GM21825 (cell line): ENCODE measurements around the gene HPSE2.

Experiments
- ATAC-seq: cut with Tn5 transposase; IDR thresholded peaks from one replicate; pipeline ENCODE4 v1.9.1; 2021; ENCODE audit warnings: mild to moderate bottlenecking, moderate library complexity; ENCODE audit not compliant: unreplicated experiment

HPSE2 gene

DNA sequence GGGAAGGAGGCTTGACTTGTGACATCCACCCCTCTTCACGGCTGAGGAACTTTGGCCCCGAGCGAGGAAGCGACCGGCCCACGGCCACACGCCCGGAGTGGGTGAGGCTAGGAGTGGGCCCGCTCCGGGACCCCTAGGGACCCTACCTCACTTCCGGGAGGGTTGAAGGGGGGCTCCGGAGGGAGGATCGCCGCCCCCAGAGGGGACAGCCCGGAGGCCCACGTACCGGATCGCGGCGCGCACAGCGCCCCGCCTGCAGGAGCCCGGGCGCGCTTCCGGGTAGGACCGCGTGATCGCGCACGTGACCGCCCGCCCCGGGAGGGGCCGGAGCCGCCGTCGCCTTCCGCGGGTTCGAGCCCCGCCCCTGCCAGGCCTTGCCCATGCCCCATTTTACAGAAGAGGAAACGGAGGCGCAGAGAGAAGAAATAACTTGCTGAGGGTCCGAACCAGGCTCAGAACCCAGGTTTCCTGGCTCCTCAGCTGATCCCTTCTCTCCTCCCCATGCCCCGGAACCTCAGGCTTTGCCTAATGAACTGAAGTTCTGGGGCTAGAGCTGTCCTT is 788.9 kb downstream of the HPSE2 start, which contains the start of gene HPS1:
Gene HPS1, minus strand, starts transcription at position 275 of the 561 bp plus-strand sequence. CDS start 3,695 bp downstream, outside the sequence.
- peak; percentile 87 for ATAC-seq

DNA sequence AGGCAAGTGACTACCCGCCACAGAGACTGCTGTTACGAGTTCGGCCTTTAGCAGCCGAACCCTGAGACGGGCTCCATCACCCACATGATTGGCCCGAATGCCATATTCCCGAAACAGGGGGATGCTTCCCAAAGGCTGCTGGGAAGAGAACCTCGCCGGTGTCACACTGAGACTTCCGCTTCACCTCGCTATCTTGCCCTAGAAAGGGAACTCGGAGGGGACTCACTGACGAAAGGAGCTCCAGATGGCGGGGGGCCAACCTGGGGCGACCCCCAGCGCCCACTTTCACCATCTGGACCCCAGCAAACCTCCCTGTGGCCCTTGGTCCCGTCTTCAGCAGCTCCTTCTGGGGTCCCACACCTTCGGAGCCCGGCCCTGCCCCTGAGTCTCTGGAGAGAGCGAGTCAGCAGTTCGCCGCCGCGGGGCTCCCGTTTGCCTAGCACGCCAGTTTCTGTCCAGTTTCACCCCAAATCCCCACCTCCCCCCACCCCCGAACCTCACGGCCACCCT is 789.4 kb downstream of the HPSE2 start:
- ATAC-seq = peak; percentile 24

DNA sequence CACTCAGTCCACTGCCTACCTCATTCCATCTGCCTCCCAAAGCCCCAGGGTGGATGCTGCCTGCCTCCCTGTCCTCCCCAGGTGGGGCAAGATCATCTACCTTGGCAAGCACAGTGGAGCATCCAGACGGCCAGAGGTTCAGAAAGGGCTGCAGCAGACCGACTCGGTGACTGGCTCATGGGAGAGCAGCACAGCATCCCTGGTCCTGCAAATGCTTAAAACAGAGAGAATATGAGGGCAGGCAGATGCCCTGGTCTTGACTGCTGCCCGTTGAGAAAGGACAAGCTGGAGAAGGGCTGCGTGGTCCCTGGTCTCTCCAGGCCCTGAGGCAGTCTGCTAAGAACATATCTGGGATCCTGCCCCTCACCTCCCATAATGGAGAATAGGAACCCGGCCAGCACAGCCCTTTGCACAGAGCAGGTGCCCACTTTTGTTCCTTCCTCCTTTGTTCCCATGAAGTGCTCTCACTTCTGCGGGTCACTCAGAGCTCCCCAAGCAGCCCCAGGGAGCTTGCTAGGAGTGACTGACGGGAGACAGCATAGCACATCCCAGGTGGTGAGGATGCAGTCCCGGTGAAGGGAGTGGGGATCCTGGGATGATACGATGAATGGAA is 790.3 kb downstream of the HPSE2 start:
- no peak for ATAC-seq

DNA sequence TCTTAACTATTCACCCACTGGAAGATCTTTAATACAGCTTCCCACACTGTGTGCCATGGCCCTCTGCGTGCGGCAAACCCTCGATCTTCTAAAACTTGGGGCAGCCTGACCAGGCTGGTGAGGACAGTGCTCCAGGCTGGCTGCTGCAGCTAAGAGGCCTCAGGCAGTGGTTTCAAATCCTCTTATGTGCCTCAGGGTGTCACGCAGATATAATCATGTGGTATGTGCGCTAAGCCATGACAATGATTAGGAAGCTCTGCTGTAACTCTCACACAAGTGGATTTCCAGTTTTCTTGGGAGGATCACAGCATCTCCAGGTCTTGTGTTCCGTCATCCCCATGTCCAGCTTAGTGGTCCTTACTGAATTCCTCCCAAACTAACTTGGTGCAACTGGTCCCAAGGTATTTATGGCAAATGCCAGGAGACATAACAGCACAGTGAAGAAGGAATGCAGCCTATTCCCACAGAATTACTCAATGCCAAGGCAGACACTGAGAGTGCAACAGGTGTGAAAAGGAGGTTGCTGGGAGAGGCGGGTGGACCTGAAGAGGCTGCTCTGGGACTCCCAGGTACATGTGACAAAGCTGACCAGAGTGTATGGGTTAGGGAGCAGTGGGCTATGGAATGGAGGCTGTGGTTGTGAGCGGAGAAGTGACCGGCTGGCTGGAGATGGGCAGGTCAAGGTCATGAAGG is 791.2 kb downstream of the HPSE2 start:
- ATAC-seq = no peak

DNA sequence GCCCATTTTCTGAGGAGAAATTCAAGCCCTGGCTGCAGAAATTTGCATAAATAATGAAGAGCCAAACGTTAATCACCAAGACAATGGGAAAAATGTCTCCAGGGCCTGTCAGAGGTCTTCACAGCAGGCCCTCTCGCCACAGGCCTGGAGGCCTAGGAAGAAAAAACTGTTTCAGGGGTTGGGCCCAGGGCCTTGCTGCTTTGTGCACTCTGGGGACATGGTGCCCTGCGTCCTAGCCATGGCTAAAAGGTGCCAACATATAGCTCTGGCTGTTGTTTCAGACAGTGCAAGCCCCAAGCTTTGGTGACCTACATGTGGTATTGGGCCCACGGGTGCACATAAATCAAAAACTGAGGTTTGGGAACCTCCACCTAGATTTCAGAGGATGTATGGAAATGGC is 796.9 kb downstream of the HPSE2 start:
- no peak for ATAC-seq

DNA sequence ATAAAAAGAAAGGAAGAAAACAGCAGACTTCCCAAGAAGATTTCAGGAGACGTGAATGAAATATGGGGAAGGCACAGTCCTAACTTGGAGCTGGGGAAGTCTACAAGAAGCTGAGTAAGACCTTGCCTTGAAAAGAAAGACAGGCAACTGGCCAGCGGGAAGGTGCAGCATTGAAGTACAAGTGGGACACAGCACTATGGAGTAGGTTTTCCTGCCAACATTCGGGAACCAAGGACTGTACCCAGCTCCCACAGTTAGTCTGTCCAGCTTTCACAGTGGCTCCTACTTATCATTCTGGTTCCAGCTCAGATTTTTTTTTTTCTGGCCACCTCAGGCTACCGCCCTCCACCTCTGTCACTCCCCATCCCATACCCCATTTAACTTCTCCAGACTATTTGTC is 798.9 kb downstream of the HPSE2 start:
- ATAC-seq = no peak

DNA sequence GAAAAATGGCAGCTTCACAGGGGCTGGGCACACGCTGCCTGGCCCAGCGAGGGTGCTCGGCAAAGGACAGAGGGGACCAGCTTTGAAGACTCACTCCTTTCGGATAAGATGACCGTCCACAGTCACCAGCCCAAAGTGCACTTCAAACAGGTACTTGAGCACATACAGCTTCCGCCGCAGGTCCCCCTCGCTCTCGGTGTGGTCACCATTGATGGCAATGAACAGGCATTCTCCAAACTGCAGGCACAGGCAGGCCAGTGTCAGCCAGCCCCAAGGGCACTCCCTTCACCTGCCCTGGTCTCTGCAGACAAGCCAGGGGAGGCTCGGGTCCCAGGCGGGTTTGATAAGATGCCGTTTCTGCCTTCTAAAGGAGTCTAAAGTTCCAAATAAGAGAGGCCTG is 800.5 kb downstream of the HPSE2 start:
- no peak for ATAC-seq

DNA sequence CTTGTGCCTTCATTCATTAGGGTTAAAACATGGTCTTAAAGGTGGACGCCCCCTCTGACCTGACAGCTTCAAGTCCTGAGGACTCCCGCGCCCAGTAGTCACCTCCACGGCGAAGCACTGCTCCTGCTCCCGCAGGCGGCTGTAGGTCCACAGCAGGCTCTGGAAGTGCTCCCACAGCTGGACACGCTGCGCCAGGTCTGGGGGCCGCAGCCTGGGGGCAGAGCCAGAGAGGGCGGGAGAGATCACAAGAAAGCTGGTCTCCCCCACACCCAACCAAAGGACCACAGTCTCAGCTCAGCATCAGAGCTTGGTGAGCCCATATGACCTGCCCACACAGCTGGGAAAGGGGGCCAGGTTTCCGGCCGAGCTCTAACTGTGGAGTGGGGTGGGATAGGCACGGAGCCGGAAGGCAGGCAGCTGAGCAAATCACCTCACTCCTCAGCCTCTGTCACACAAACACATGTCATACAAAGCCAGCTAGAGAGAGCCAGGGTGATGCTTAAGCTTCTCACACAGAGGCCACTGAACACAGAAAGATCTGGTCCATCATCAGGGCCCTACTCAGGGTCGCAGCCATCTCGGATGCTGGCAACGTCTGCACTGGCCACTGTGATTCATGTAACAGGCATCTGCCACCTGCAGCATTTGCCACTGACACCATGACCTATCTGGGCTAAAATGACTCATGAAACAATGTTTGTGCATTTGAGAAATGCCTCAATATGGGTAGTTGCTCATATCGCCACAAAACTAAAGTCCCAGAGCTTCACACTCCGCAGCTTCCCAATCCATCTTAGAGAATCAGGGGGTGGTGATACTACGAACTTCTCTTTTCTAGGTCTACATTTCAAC is 801.5 kb downstream of the HPSE2 start:
- no peak for ATAC-seq

DNA sequence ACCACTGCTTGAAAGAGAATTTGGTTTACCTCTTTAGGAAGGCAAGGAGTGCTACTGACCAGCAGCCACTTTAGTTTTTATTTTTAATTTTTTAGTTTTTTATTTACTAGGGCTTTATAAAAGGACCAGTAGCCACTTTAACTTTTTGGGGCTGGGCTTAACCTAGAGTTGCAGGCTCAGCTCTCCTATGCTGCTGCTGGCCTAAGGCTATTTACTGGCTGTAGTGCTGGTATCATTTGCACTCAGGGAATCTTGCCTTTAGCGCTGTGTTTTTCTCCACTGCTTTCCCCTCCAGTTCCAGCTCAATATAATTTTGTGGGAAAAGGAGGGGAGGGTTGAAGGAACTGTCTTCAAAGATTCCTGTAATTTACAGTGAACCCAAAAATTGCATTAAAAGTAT is 802.3 kb downstream of the HPSE2 start:
- ATAC-seq = no peak

DNA sequence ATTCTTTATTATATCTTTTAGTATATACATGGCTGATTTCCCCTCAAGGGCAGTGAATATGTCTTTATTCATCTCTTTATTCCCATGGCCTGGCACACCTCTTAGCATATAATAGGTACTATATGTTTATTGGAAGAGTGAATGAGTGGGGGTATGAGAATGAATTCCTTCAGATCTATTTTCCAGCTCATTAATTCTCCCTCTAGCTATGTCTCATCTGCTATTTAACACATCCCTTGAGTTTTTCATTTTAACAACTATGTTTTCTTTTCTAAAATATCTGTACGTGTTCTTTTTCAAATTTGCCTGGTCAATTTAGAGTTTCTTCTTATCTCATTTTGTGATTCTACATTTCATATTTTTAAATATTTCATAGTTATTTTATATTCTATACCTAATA is 803.3 kb downstream of the HPSE2 start:
- ATAC-seq = no peak

DNA sequence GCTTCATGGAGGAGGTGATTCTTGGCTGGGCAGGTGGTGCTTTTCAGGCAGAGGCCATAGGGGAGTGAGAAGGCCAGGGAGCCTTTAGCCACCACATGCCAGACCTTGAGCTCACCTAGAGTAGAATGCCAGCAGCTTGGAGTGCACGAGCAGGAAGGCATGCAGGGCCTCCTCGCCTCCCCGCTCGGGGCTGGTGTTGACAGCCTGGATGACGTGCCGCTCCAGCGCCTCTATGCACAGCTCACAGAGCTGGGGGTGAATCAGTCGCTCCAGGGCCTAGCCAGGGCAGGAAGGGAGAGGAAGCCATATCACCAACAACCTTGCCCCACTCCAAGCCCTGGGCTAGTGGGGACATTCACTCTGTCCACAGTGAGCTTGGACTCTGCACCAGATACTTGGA is 804.6 kb downstream of the HPSE2 start:
- ATAC-seq = no peak

DNA sequence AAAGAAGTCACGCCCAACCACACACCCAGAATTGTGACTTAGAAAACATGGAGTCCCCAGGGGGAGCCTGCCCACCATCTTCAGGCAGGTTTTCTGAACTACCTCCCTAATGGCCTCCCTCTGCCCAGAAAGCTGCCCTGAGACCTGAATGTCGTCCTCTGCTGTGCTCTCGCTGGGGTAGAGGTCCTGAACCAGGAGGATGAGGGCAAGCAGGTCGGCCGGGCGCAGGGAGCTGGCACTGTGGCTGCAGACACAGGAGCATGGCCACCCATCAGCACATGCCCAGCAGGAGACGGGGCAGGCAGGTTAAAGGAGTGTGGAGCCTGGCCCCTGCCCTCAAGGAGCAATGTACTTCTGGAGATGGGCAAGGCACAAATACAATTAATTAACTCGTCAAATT is 805.2 kb downstream of the HPSE2 start:
- no peak for ATAC-seq

DNA sequence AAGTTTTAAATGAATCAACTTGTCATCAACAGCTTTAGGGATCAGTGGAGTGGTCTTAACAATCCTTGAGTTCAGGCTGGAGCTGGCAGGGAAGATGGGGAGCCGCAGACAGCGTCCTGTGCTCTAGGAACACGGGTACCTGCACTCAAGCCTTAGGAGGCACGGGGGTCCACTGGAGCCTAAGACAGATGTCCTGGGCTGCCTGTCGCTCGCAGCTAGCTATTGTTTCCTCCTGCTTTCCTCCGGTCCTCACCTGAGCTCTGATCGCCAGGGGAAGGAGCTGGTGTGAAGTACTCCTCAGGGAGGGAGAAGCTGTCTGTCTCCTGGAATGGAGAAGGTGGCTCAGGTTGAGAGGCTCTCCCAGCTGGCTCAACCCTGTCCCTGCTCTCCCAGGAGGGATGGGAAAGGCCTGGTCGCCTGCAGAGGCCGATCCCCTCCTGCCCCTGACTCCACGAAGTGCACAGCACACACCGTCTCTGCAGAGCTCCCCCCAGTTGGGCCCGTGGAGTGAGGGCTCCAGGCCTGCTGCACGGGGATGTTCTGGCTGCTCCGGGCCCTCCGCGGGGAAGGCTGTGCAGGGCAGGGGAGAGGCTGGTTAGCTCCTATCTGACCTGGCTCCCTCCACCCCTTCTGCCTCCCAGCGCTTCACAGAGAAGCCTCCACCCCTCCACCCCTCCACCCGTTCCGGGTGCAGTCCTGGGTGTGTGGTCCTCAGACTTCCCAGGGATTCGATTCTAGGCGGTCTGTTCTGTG is 806.2 kb downstream of the HPSE2 start:
- no peak for ATAC-seq

DNA sequence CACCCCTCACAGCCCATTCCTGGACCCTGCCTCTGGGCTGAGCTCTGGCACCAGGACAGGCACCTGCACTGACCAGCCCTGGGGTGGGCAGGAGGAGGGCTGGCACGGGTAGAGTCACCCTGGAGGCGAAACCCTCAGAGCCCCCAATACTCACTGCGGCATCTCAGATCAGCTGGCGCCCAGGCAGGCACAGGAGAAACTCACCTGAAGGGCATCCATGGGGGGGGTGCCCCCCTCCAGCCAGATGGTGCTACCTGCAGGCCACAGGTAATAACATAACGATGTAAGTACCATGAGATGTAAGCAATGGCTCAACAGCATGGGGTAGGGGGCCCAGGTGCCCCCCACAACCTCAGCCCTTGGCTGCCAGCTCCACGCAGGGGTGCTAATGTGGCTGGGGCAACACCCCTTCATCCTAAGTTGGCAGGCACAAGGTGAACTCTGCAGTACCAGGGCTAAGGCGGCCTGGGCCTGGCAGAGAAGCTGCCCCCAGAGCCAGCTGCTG is 808.6 kb downstream of the HPSE2 start:
- no peak for ATAC-seq

DNA sequence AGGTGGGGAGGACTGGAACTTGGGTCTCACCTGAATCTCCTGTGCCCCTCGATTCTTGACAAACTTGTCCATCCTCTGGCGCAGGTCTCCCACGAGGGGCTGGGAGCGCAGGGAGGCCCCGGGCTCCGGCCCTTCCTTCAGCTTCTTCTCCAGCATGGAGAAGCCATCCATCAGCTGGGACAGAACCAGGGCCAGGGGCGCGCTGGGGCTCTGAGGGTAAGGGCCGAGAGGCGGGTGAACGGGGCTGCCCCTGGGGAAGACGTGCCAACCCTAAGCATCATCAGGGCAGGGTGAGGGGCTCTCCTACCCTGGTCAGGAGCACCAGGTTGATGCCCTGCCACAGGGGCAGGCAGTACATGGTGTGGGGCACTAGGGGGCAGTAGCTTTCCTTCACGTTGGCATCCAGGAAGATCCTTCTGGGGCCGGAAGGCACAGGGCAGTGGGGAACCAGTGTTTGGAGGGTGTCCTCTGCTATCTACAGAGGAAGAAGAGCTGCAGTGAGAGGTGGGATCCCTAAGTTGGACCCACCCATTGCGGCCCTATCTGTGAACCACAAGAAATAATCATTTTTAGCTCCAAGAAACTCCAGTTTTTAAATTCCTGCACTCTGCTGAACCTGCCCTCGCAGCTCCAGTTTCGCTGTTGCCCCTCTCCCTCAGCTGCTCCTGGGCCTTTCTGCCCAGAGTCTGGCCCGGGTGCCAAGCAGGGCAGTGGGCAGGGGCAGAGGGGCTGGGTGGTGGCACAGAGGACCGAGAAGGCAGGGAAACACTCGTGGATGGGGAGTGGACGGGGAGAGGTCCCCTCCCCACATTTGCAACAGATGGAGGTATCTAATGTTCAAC is 809.9 kb downstream of the HPSE2 start:
- no peak for ATAC-seq

DNA sequence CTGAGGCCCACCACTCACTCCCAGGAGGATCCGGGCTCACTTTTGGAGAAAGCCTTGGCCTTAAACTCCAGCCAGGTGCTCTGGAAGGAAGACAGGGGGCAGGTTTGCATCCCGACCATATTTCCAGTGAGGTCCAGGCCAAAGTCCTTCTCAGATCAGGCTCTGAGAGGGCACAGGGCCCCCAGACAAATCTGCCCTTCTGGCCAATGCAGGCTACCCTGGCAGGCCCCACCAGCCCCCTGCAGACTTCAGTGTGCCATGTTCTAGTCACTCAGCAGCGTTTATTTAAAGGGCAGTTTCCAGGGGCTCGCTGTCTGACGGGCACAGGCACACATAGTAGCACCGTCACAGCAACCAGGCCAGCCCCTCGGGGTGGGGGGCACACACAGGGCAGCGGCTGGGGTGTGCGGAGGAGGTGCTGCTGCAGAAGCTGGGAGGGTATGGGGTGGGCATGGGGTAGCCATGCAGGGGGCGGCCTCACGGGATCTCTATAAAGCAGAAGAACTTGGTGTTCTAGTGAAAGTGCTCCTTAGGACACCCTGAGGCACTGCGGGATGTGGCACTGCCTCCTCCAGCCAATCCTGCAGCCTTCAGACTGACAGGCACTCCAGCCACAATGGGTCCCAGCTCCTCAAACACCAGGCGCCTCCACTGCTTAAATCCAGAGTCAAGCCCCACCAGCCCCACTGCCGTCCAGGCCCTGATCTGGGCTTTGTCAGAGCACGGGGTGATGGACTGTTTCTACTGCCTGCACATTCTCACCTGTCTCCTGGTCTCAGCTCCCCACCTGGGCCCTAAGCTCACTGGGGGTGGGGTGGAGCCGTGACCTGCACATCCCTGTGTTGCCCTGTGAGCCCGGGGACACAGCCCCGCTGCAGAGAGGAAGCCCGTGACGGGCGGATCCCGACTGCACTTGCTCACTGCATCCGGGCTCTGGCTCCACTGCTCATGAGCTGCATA is 811.1 kb downstream of the HPSE2 start:
- no peak for ATAC-seq

DNA sequence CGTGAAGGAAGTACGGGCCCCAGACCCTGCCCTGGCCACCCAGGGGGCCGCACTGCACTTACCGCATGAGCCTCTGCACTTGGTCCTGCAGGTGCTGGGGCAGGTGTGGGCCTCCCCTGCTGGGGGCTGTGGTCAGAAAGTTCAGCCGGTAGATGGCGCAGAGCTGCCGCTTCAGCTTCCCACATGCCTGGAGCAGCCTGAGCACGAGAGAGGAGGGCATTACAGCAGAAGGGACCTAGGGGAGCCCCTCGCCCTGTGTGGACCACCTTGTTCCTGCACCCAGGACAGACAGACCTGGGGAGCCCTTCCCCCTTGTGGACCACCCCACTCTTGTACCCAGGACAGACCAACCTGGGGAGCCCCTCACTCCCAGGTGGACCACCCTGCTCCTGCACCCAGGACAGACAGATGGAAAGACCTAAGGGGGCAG is 811.9 kb downstream of the HPSE2 start:
- ATAC-seq = no peak

DNA sequence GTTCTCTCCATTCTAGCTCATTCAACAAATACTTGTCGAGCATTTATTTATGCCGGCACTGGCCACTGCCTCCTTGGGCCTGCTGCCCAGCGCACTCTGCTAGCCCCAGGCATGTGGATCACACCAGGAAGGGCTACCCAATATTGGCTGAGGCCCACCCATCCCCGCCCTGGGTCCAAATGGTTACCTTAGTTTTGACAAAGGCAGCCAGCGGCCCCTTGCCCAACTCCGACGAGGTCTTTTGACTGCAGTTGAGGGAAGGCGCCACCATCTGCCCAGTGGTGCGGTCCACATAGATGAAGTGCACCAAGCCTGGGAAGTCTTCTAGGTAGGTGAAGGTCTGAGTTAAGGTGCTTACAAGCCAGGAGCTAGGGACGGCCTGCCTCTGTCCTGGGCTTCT is 813.5 kb downstream of the HPSE2 start:
- ATAC-seq = no peak
